ENCODE data around the gene BCAM. TPM values are rescaled to one million over a fixed set of nuclear protein-coding genes. Genes with fewer than 3 reads are reported as not detected.

The BCAM gene
- total and polyA plus RNA-seq, 2 donors (not counting 3 experiments of a cell fraction or from before 2014, with no cell fraction given) = 23.9 to 28.5 TPM

GRCh38 chr19:44848812-44849447 lies 40.0 kb downstream of the BCAM start:
- H3K27me3 ChIP-seq (ENCODE audit: control insufficient read depth in 2 of 2, insufficient read depth in 2 of 2, low read length in 2 of 2) = no peaks in the 10 kb centered on the region
- peaks cover 0 to 7% of the 10 kb centered on the region in 2 experiments for H3K36me3 ChIP-seq (ENCODE audit: control insufficient read depth in 2 of 2, extremely low read depth in 1 of 2, insufficient read depth in 2 of 2, low read length in 2 of 2)
- no peaks in the 10 kb centered on the region for H3K9me1 ChIP-seq (replicated peaks; ENCODE audit: control insufficient read depth, extremely low read depth, insufficient read depth, low read length)
- peaks cover 76% of the 10 kb centered on the region for H3K79me2 ChIP-seq (ENCODE audit: control insufficient read depth, insufficient read depth, low read length)
- peaks cover 38% of the 10 kb centered on the region for H3K4me1 ChIP-seq (ENCODE audit: control insufficient read depth, extremely low read depth, insufficient read depth, low read length)
- peak; percentile 26 for FAIRE-seq
- peak overlapping the region; percentile 96 for H3K9ac ChIP-seq (replicated peaks; ENCODE audit: extremely low read depth, insufficient read depth, low read length)
- peak overlapping the region; percentile 96 for H3K4me2 ChIP-seq (ENCODE audit: insufficient read depth, low read length)
- BruUV-seq (replicated peaks) = no TSS peak
- H3K4me3 ChIP-seq (replicated peaks in 1 of 3; ENCODE audit: insufficient read depth in 1 of 3, low read depth in 1 of 3, low read length in 3 of 3) = peak overlapping the region; percentile 50 to 96 (median 83)
- TF ChIP-seq GATA2 (IDR thresholded peaks at IDR 0.05; ENCODE audit: insufficient read depth, insufficient read length, low read depth, low read length) (no peak), FOS (IDR thresholded peaks at IDR 0.05; ENCODE audit: borderline replicate concordance, insufficient read depth, low read length) (no peak), MYC (IDR thresholded peaks at IDR 0.05; ENCODE audit: low read depth, low read length) (no peak), EZH2 (IDR thresholded peaks at IDR 0.05; ENCODE audit: borderline replicate concordance, low read depth, low read length, severe bottlenecking) (no peak), JUN (IDR thresholded peaks at IDR 0.05; ENCODE audit: borderline replicate concordance, insufficient read depth, insufficient read length, low read depth) (no peak)
- TF ChIP-seq, protein P1, sequence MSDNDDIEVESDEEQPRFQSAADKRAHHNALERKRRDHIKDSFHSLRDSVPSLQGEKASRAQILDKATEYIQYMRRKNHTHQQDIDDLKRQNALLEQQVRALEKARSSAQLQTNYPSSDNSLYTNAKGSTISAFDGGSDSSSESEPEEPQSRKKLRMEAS (IDR thresholded peaks at IDR 0.05; ENCODE audit: insufficient read depth, insufficient read length) = no peak
- H3K9me3 ChIP-seq (replicated peaks; ENCODE audit: control insufficient read depth, insufficient read depth, low read length) = no peaks in the 10 kb centered on the region
- no peak overlapping the region for H2AFZ ChIP-seq (ENCODE audit: low read depth, low read length)
- H3K27ac ChIP-seq (ENCODE audit: insufficient read depth, low read depth, low read length) = peak overlapping the region; percentile 99
- CTCF ChIA-PET = interaction anchor here (0.7 to 1.9 kb wide), 11 partner anchors 8 to 278 kb away, joined by 3 to 13 read pairs (median 4); partner anchors contain the start of gene APOE
- POLR2A ChIA-PET = interaction anchor here (0.6 to 1.5 kb wide), 3 partner anchors 7 to 42 kb away, joined by 3 to 6 read pairs (median 4); no protein-coding TSS in a partner anchor
- intact Hi-C loops (cut with micrococcal nuclease) (loop anchor here (1.0 to 5.0 kb wide), 5 partner anchors 7 to 262 kb away; no protein-coding TSS in a partner anchor), dilution Hi-C loops (cut with MboI; ENCODE audit: extremely low pct_ligation_motif_present, low sequenced_read_pairs) (no loop called here)
- no peaks in the 10 kb centered on the region for H4K20me1 ChIP-seq (replicated peaks; ENCODE audit: control insufficient read depth, extremely low read depth, insufficient read depth, low read length)
- DNase-seq (ENCODE audit: low read depth, low spot score) = peak; percentile 24

Measured in endothelial cell of umbilical vein (primary cell).